ENCODE results near the gene AOPEP.

GRCh38 chr9:94813379-94813778 is 86.9 kb downstream of the AOPEP start:
- no peak for TF ChIP-seq CTCF (conservative IDR thresholded peaks at IDR 0.05 in 1 of 2, IDR thresholded peaks at IDR 0.05 in 1 of 2; ENCODE audit: extremely low read depth in 1 of 2, insufficient read depth in 1 of 2, low read depth in 1 of 2, low read length in 2 of 2)
- no peak for TF ChIP-seq EZH2 (IDR thresholded peaks at IDR 0.05; ENCODE audit: borderline replicate concordance, low read length)

Data from mammary epithelial cell (primary cell).